Sigmoid colon (tissue), 4 donors: ENCODE measurements around the gene ALDH18A1.

Source experiments
- POLR2A ChIP-seq, 2 donors: fragments of 450-650 bp; IDR thresholded peaks; one replicate each; pipeline ENCODE4 v1.6.1; 2016; ENCODE audit warnings: antibody characterized with exemption in 2 of 2, mild to moderate bottlenecking in 2 of 2, moderate library complexity in 2 of 2
- POLR2AphosphoS5 ChIP-seq, 4 donors: sonication (generic); formaldehyde crosslinking; IDR thresholded peaks; one replicate each; pipeline ENCODE4 v1.6.1; 2017; ENCODE audit warnings: antibody characterized with exemption in 4 of 4
- TF ChIP-seq, protein P1 (sequence below), 4 experiments: fragments of 450-650 bp in 3 of 4; fragments of 200-600 bp in 1 of 4; IDR thresholded peaks; one replicate each; pipeline ENCODE4 v1.5.1; 2016 to 2019; ENCODE audit warnings: antibody characterized with exemption in 4 of 4, mild to moderate bottlenecking in 3 of 4, moderate library complexity in 2 of 4

- TF ChIP-seq POLR2AphosphoS5 (IDR thresholded peaks at IDR 0.05) (peak; percentile 13 to 54 (median 52)), POLR2A (IDR thresholded peaks at IDR 0.05) (peak in 1 of 2 donors; percentile 15)
- TF ChIP-seq, protein P1, sequence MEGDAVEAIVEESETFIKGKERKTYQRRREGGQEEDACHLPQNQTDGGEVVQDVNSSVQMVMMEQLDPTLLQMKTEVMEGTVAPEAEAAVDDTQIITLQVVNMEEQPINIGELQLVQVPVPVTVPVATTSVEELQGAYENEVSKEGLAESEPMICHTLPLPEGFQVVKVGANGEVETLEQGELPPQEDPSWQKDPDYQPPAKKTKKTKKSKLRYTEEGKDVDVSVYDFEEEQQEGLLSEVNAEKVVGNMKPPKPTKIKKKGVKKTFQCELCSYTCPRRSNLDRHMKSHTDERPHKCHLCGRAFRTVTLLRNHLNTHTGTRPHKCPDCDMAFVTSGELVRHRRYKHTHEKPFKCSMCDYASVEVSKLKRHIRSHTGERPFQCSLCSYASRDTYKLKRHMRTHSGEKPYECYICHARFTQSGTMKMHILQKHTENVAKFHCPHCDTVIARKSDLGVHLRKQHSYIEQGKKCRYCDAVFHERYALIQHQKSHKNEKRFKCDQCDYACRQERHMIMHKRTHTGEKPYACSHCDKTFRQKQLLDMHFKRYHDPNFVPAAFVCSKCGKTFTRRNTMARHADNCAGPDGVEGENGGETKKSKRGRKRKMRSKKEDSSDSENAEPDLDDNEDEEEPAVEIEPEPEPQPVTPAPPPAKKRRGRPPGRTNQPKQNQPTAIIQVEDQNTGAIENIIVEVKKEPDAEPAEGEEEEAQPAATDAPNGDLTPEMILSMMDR (IDR thresholded peaks at IDR 0.05) = no peak
Observed at GRCh38 chr10:95560278-95561176, 96.0 kb downstream of the ALDH18A1 start.
